Ascending aorta (tissue), 2 donors: Measurements from ENCODE around the gene LAMA5. TPM values are rescaled to one million over a fixed set of nuclear protein-coding genes. Genes with fewer than 3 reads are reported as not detected.

Source experiments
- DNase-seq, 2 donors: peaks; one replicate each; pipeline ENCODE4 v3.0.0-alpha.2; 2019; ENCODE audit warnings: low spot score in 2 of 2
- H3K27ac ChIP-seq, 2 donors: fragments of 200-600 bp; sonication (generic); one replicate each; pipeline ENCODE4 v1.5.1; 2016 to 2017; ENCODE audit warnings: mild to moderate bottlenecking in 1 of 2
- H3K27me3 ChIP-seq: fragments of 200-600 bp; sonication (generic); one replicate; pipeline ENCODE4 v1.5.1; 2017
- H3K36me3 ChIP-seq, 2 donors: fragments of 200-600 bp; sonication (generic); one replicate each; pipeline ENCODE4 v1.5.1; 2016
- H3K4me1 ChIP-seq, 2 donors: fragments of 200-600 bp; sonication (generic); one replicate each; pipeline ENCODE4 v1.5.1; 2016 to 2017; ENCODE audit warnings: mild to moderate bottlenecking in 1 of 2
- H3K4me3 ChIP-seq, 2 donors: fragments of 200-600 bp; sonication (generic); one replicate each; pipeline ENCODE4 v1.5.1; 2016 to 2017; ENCODE audit warnings: mild to moderate bottlenecking in 1 of 2
- H3K9me3 ChIP-seq, 2 donors: fragments of 200-600 bp; sonication (generic); one replicate each; pipeline ENCODE4 v1.5.1; 2016
- intact Hi-C: fragments of 100-400 bp; cut with DNase I; formaldehyde crosslinking; loops from one replicate; pipeline ENCODE4 v1.15.1; 2023
- total RNA-seq: library from RNA; depleted of rRNA; stranded (reverse); fragments of >200 nt; gene quantifications from one replicate; pipeline ENCODE4 v1.1.0, GENCODE V29; 2016
- TF ChIP-seq, protein P1 (sequence below), 3 experiments: fragments of 200-600 bp in 2 of 3; fragments of 450-650 bp in 1 of 3; sonication (generic) in 2 of 3; IDR thresholded peaks; one replicate each; pipeline ENCODE4 v1.5.1; 2016 to 2019; ENCODE audit warnings: antibody characterized with exemption in 3 of 3, mild to moderate bottlenecking in 1 of 3, moderate library complexity in 1 of 3

The LAMA5 gene
- total RNA-seq, 1 donor from 2014 or later, result 469 TPM

DNA sequence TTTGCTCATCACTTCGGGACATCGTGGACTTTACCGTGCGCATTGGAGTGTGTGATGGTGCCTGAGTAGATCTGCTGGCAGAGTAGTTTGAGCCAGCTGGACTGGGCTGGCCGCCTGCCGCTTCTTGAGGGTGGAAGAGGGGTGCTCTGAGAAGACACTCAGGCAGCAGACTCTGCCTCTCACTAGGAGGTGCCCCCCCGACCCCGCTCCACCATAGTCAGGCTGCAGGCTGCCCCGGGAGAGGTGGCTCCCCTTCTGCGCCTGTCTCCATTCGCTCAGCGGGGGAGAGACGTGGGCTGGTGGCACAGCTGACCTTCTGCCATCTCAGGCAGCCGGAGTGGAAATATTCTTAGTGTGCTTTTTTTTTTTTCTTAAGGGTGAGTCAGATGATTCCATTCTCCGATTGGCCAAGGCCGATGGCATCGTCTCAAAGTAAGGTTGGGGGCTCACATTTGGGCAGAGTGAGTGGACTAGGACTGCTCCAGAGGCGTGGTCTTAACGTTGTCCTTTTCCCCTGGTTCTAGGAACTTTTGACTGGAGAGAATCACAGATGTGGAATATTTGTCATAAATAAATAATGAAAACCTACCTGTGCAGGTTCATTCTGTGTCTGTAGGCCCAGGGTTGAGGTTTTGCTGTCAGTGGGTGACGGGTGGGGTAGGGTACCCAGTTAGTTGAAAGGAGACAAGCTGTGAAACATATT is 21.0 kb upstream of the LAMA5 start:
- peaks cover 12 to 15% of the 10 kb centered on the region in 2 donors for H3K4me1 ChIP-seq
- DNase-seq, result no peak
- H3K4me3 ChIP-seq, result peak overlapping the region; percentile 81 to 93
- TF ChIP-seq, protein P1, sequence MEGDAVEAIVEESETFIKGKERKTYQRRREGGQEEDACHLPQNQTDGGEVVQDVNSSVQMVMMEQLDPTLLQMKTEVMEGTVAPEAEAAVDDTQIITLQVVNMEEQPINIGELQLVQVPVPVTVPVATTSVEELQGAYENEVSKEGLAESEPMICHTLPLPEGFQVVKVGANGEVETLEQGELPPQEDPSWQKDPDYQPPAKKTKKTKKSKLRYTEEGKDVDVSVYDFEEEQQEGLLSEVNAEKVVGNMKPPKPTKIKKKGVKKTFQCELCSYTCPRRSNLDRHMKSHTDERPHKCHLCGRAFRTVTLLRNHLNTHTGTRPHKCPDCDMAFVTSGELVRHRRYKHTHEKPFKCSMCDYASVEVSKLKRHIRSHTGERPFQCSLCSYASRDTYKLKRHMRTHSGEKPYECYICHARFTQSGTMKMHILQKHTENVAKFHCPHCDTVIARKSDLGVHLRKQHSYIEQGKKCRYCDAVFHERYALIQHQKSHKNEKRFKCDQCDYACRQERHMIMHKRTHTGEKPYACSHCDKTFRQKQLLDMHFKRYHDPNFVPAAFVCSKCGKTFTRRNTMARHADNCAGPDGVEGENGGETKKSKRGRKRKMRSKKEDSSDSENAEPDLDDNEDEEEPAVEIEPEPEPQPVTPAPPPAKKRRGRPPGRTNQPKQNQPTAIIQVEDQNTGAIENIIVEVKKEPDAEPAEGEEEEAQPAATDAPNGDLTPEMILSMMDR (IDR thresholded peaks at IDR 0.05), result no peak
- H3K27me3 ChIP-seq, result no peaks in the 10 kb centered on the region
- no peaks in the 10 kb centered on the region for H3K9me3 ChIP-seq
- intact Hi-C loops, result loop anchor here (1.0 to 10.0 kb wide), 5 partner anchors 19 to 409 kb away; partner anchors contain the start of genes ADRM1, CABLES2, MRGBP and MTG2
- H3K27ac ChIP-seq, result peak overlapping the region in 1 of 2 donors; percentile 93
- H3K36me3 ChIP-seq, result peaks cover 18 to 29% of the 10 kb centered on the region in 2 donors

DNA sequence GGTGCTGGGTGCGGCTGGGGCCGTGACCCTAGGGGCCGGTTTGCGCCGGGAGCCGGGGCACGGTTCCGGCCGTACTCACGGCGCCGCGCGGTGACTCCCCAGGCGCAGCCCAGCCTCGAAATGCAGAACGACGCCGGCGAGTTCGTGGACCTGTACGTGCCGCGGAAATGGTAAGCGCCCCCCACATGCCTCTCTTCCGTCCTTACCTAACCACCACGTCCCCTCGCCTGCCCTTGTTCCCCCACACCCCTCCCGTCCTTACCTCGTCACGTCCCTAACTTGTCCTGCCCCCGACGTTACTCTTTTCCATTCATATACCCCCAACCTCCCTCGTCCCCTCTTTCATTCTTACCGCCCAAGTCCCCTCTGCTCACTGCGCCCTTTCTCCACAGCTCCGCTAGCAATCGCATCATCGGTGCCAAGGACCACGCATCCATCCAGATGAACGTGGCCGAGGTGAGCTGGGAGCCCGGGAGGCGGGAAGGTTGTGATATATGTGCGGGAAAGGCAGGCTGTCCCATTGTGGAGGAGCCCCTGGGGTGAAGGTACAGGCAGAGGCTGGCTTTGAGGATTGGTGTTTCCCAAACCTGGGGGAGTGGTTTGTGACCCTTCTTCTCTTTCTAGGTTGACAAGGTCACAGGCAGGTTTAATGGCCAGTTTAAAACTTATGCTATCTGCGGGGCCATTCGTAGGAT is 20.3 kb upstream of the LAMA5 start:
- H3K36me3 ChIP-seq, result peaks cover 11 to 23% of the 10 kb centered on the region in 2 donors
- DNase-seq, result no peak
- intact Hi-C loops, result loop anchor here (1.0 to 10.0 kb wide), 5 partner anchors 20 to 410 kb away; partner anchors contain the start of genes ADRM1, CABLES2, MRGBP and MTG2
- TF ChIP-seq, protein P1 (IDR thresholded peaks at IDR 0.05), result no peak
- H3K27ac ChIP-seq, result peak overlapping the region; percentile 93 to 94
- no peaks in the 10 kb centered on the region for H3K27me3 ChIP-seq
- peak overlapping the region; percentile 81 to 93 for H3K4me3 ChIP-seq
- H3K9me3 ChIP-seq, result no peaks in the 10 kb centered on the region
- peaks cover 15% of the 10 kb centered on the region in 2 donors for H3K4me1 ChIP-seq

DNA sequence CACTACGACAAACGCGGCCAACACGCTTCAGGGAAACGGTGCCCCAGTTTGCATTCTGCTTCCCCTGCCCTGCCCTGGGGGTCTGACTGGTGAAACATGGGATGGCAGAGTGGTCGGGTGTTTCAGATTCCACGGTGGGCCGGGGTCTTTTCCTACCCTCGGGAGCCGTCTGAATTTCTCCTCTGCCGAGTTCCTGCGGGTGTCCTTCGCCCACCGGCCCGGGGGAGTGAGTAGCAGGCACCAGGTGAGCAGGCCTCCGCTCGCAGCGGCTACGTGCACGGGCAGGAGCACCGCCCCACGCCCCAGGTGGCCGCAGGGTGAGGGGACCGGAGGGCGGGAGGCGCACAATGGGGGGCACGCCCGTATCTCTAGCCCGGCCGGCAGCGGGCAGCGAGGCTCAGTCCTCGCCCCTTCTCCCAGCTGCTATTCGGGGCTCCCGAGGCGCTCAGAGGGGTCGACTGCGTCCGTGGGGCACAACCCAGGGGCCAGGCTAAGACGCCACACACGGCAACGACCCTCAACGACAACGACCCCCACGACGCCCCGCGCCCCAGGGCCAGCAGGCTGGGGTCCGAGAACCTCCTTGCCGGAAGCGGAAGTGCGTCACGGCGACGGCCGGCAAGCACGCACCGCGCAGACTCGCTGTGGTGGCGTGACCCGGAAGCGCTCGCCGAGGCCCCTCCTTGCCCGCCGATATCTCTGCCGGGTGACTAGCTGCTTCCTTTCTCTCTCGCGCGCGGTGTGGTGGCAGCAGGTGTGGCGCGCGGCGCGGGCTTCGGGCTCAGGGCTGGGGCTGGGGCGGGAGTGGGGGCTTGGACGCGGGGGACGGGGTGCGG is 19.5 kb upstream of the LAMA5 start, which contains the start of gene RPS21:
TSS of gene RPS21 (plus strand) at position 721 of the 836 bp plus-strand sequence. CDS start 236 bp downstream, outside the sequence.
- no peaks in the 10 kb centered on the region for H3K27me3 ChIP-seq
- TF ChIP-seq, protein P1 (IDR thresholded peaks at IDR 0.05), result no peak
- no peaks in the 10 kb centered on the region for H3K9me3 ChIP-seq
- H3K4me1 ChIP-seq, result peaks cover 15% of the 10 kb centered on the region in 2 donors
- H3K27ac ChIP-seq, result peak within 1 kb of the TSS; percentile 93 to 94
- peaks cover 9 to 18% of the 10 kb centered on the region in 2 donors for H3K36me3 ChIP-seq
- H3K4me3 ChIP-seq, result peak within 1 kb of the TSS; percentile 81 to 93
- DNase-seq, result peak; percentile 57 to 96
- intact Hi-C loops, result loop anchor here (1.0 to 10.0 kb wide), 5 partner anchors 21 to 411 kb away; partner anchors contain the start of genes ADRM1, CABLES2, MRGBP and MTG2

DNA sequence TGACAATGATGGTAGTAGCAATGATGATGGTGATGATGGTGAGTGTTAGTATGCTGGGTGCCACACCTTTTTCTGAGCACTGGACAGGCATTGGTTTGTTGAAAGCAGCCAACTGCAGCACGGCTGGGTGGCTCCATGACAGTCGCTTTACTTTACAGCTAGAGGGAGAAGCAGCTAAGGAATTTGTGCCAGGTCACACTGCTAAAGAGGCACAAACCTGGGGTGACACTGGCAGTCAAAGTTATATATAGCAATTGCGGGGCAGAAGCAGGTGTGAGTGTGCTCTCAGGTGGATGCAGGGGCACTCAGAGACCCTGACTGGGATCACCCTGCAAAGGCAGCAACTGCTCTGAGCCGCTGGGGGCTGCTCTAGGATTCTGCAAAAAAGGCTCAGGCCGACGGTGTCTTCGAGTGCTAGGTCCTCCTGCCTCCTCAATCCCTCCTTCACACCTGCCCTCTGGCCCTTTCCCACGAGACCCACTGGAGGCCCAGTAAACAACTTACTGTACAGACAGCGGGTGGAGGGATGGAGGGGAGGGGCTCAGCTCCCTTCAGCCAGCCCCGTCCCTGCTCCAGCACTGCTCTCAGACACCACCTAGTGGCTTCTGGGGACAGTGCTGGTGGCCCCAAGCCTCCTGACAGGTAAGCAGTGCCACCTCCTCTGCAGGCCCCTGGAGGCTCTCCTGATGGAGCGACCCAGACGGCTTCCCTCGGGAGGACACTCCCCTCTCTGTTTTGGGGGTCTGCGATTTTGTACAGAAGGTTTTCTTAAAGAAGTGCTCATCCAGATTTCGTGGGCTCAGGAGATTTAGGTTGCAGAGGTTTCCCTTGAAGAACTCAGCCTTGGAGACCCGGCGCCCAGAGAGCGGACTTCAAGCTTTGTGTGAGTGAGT is 15.4 kb upstream of the LAMA5 start:
- DNase-seq, result peak in 1 of 2 donors; percentile 88
- H3K27me3 ChIP-seq, result no peaks in the 10 kb centered on the region
- peaks cover 14 to 19% of the 10 kb centered on the region in 2 donors for H3K4me1 ChIP-seq
- no peak overlapping the region for H3K4me3 ChIP-seq
- no peaks in the 10 kb centered on the region for H3K9me3 ChIP-seq
- H3K27ac ChIP-seq, result no peak overlapping the region
- H3K36me3 ChIP-seq, result no peaks in the 10 kb centered on the region
- TF ChIP-seq, protein P1 (IDR thresholded peaks at IDR 0.05), result peak; percentile 90 to 95 (median 91)
- intact Hi-C loops, result loop anchor here (1.0 to 10.0 kb wide), 2 partner anchors 80 to 198 kb away; partner anchors contain the start of genes ADRM1 and MTG2
